BE2C (cell line): ENCODE measurements around the gene PDX1.

Experiments used
- DNase-seq: peaks from one replicate; pipeline ENCODE4 v3.0.0-alpha.2; 2020
- H3K27me3 ChIP-seq: fragments of 250-450 bp; sonication (Bioruptor Pico); 2 replicates; pipeline ENCODE4 v1.5.1; 2020; ENCODE audit warnings: mild to moderate bottlenecking
- H3K36me3 ChIP-seq: fragments of 250-450 bp; sonication (Bioruptor Pico); 2 replicates; pipeline ENCODE4 v1.5.1; 2020; ENCODE audit warnings: mild to moderate bottlenecking
- H3K4me1 ChIP-seq: fragments of 250-450 bp; sonication (Bioruptor Pico); 2 replicates; pipeline ENCODE4 v1.5.1; 2020
- H3K4me3 ChIP-seq: 2 replicates; pipeline ENCODE4 v1.5.1; 2011; ENCODE audit warnings: low read depth, low read length
- H3K9me3 ChIP-seq: fragments of 250-450 bp; sonication (Bioruptor Pico); 2 replicates; pipeline ENCODE4 v1.5.1; 2020
- CTCF ChIP-seq: IDR thresholded peaks from 2 replicates; pipeline ENCODE4 v1.5.1; 2012; ENCODE audit warnings: mild to moderate bottlenecking, low read depth, low read length

The PDX1 gene

GRCh38 chr13:27917121-27917947, 2.5 kb upstream of the PDX1 start:
- Histone ChIP-seq H3K4me1 (no peaks in the 10 kb centered on the region), H3K9me3 (no peaks in the 10 kb centered on the region), H3K36me3 (no peaks in the 10 kb centered on the region), H3K4me3 (no peak overlapping the region), H3K27me3 (peaks cover 88% of the 10 kb centered on the region)
- no peak for TF ChIP-seq CTCF
- no peak for DNase-seq

- H3K4me1 ChIP-seq, result no peaks in the 10 kb centered on the region
- no peak overlapping the region for H3K4me3 ChIP-seq
- TF ChIP-seq CTCF, result no peak
- DNase-seq, result no peak
- peaks cover 92% of the 10 kb centered on the region for H3K27me3 ChIP-seq
- H3K9me3 ChIP-seq, result no peaks in the 10 kb centered on the region
- H3K36me3 ChIP-seq, result no peaks in the 10 kb centered on the region
Observed at GRCh38 chr13:27918041-27918917, 1.5 kb upstream of the PDX1 start.

- Histone ChIP-seq H3K4me3 (no peak overlapping the region), H3K27me3 (peaks cover 92% of the 10 kb centered on the region), H3K4me1 (no peaks in the 10 kb centered on the region), H3K9me3 (no peaks in the 10 kb centered on the region), H3K36me3 (no peaks in the 10 kb centered on the region)
- TF ChIP-seq CTCF, result no peak
- no peak for DNase-seq
Observed at GRCh38 chr13:27918918-27919658, 712 bp upstream of the PDX1 start.

- peaks cover 93% of the 10 kb centered on the region for H3K27me3 ChIP-seq
- no peaks in the 10 kb centered on the region for H3K9me3 ChIP-seq
- TF ChIP-seq CTCF, result no peak
- no peak for DNase-seq
- no peaks in the 10 kb centered on the region for H3K4me1 ChIP-seq
- H3K4me3 ChIP-seq, result no peak overlapping the region
- no peaks in the 10 kb centered on the region for H3K36me3 ChIP-seq
Observed at GRCh38 chr13:27919659-27919933, 204 bp upstream of the PDX1 start.

- DNase-seq, result no peak
- Histone ChIP-seq H3K27me3 (peaks cover 98% of the 10 kb centered on the region), H3K36me3 (no peaks in the 10 kb centered on the region), H3K9me3 (no peaks in the 10 kb centered on the region), H3K4me1 (no peaks in the 10 kb centered on the region), H3K4me3 (no peak overlapping the region; the same call in 1 of the 2 replicates)
- no peak for TF ChIP-seq CTCF
Observed at GRCh38 chr13:27920677-27921420, 1.0 kb downstream of the PDX1 start.
